ENCODE results near the gene SEC14L1.

Gene SEC14L1

GRCh38 chr17:77264617-77265230, 124.0 kb downstream of the SEC14L1 start:
- no peak overlapping the region for H3K4me2 ChIP-seq (ENCODE audit: low read depth, low read length)
- no peak for DNase-seq

GRCh38 chr17:77266213-77266612, 125.4 kb downstream of the SEC14L1 start:
- H3F3A ChIP-seq (ENCODE audit: insufficient read depth, low read length) = no peaks in the 10 kb centered on the region
- H3K9me2 ChIP-seq (replicated peaks; ENCODE audit: insufficient read depth, low read length) = no peaks in the 10 kb centered on the region
- no peaks in the 10 kb centered on the region for H3K79me2 ChIP-seq (ENCODE audit: low read length)
- no peaks in the 10 kb centered on the region for H3K27me3 ChIP-seq (replicated peaks; ENCODE audit: insufficient read depth, low read length)
- H3K4me1 ChIP-seq (ENCODE audit: low read length) = no peaks in the 10 kb centered on the region
- no peak overlapping the region for H3K27ac ChIP-seq (ENCODE audit: low read length)
- no peak overlapping the region for H3K4me2 ChIP-seq (ENCODE audit: low read depth, low read length)
- no peak overlapping the region for H3K9ac ChIP-seq (ENCODE audit: low read length)
- H3K36me3 ChIP-seq (replicated peaks; ENCODE audit: insufficient read depth, low read length) = no peaks in the 10 kb centered on the region
- H3K4me3 ChIP-seq (ENCODE audit: low read length) = no peak overlapping the region
- no peak overlapping the region for H2AFZ ChIP-seq (ENCODE audit: low read length)
- no peak for DNase-seq
- TF ChIP-seq CTCF (IDR thresholded peaks at IDR 0.05; ENCODE audit: low read length) = no peak
- no peak for TF ChIP-seq EZH2 (optimal IDR thresholded peaks at IDR 0.05; ENCODE audit: low read depth, low read length)
- TF ChIP-seq EZH2phosphoT487 (IDR thresholded peaks at IDR 0.05; ENCODE audit: low read length) = no peak
- no peaks in the 10 kb centered on the region for H4K20me1 ChIP-seq (ENCODE audit: insufficient read depth, low read length)
- no peaks in the 10 kb centered on the region for H3K9me3 ChIP-seq (replicated peaks; ENCODE audit: insufficient read depth, low read length)

More at GRCh38 chr17:77264617-77265230, 124.0 kb downstream of the SEC14L1 start:
- Histone ChIP-seq H3K4me3 (ENCODE audit: low read length) (no peak overlapping the region), H3K79me2 (ENCODE audit: low read length) (no peaks in the 10 kb centered on the region), H4K20me1 (ENCODE audit: insufficient read depth, low read length) (no peaks in the 10 kb centered on the region), H3K36me3 (replicated peaks; ENCODE audit: insufficient read depth, low read length) (no peaks in the 10 kb centered on the region), H3F3A (ENCODE audit: insufficient read depth, low read length) (no peaks in the 10 kb centered on the region), H3K9me3 (replicated peaks; ENCODE audit: insufficient read depth, low read length) (no peaks in the 10 kb centered on the region), H3K4me1 (ENCODE audit: low read length) (no peaks in the 10 kb centered on the region), H3K9ac (ENCODE audit: low read length) (no peak overlapping the region), H3K9me2 (replicated peaks; ENCODE audit: insufficient read depth, low read length) (no peaks in the 10 kb centered on the region), H3K27ac (ENCODE audit: low read length) (no peak overlapping the region), H3K27me3 (replicated peaks; ENCODE audit: insufficient read depth, low read length) (no peaks in the 10 kb centered on the region), H2AFZ (ENCODE audit: low read length) (no peak overlapping the region)
- no peak for TF ChIP-seq CTCF (IDR thresholded peaks at IDR 0.05; ENCODE audit: low read length)
- TF ChIP-seq EZH2 (optimal IDR thresholded peaks at IDR 0.05; ENCODE audit: low read depth, low read length) = no peak
- TF ChIP-seq EZH2phosphoT487 (IDR thresholded peaks at IDR 0.05; ENCODE audit: low read length) = no peak
